Neuronal stem cell (in vitro differentiated cells): ENCODE measurements around the gene C1GALT1C1.
"Not testable (repeated sequence)": the region's sequence is repeated elsewhere in the genome, so short reads cannot be mapped to it uniquely, and the experiment has no call there.

ENCODE experiments used
- DNase-seq: peaks from one replicate; pipeline ENCODE4 v3.0.0-alpha.2; 2013; ENCODE audit warnings: low spot score
- H2AFZ ChIP-seq: one replicate; pipeline ENCODE4 v1.6.1; 2013; ENCODE audit warnings: mild to moderate bottlenecking, low read length, inconsistent platforms
- H2AK5ac ChIP-seq: 2 replicates; pipeline ENCODE4 v1.6.1; 2013; ENCODE audit warnings: low read depth, mild to moderate bottlenecking, inconsistent platforms, low read length, moderate library complexity, mixed read lengths
- H2BK120ac ChIP-seq: 2 replicates; pipeline ENCODE4 v1.6.1; 2013; ENCODE audit warnings: low read depth, mild to moderate bottlenecking, inconsistent platforms, low read length, moderate library complexity, mixed read lengths
- H2BK12ac ChIP-seq: one replicate; pipeline ENCODE4 v1.6.1; 2013; ENCODE audit warnings: low read length, inconsistent platforms
- H2BK15ac ChIP-seq: 2 replicates; pipeline ENCODE4 v1.6.1; 2013; ENCODE audit warnings: mild to moderate bottlenecking, low read length, inconsistent platforms, mixed read lengths
- H2BK5ac ChIP-seq: one replicate; pipeline ENCODE4 v1.6.1; 2013; ENCODE audit warnings: inconsistent platforms, mild to moderate bottlenecking, low read length, moderate library complexity
- H3K14ac ChIP-seq: one replicate; pipeline ENCODE4 v1.6.1; 2013; ENCODE audit warnings: low read length, inconsistent platforms
- H3K18ac ChIP-seq: 2 replicates; pipeline ENCODE4 v1.6.1; 2013; ENCODE audit warnings: low read length, inconsistent platforms
- H3K23ac ChIP-seq: 2 replicates; pipeline ENCODE4 v1.6.1; 2013; ENCODE audit warnings: low read depth, mild to moderate bottlenecking, mixed read lengths, low read length, inconsistent platforms; ENCODE audit not compliant: poor library complexity
- H3K27ac ChIP-seq: replicated peaks from 3 replicates; pipeline ENCODE4 v1.5.1; 2013; ENCODE audit warnings: low read length, inconsistent platforms
- H3K27me3 ChIP-seq, 3 experiments: 2 replicates each; pipeline ENCODE4 v1.6.1; 2013; ENCODE audit warnings: low read length in 3 of 3, mild to moderate bottlenecking in 2 of 3, inconsistent platforms in 1 of 3, low read depth in 1 of 3, mixed read lengths in 1 of 3, moderate library complexity in 1 of 3; ENCODE audit not compliant: control insufficient read depth in 3 of 3, insufficient read depth in 3 of 3
- H3K36me3 ChIP-seq, 2 donors: replicated peaks in 1 of 2; 2 replicates each; pipeline ENCODE4 v1.6.1; 2013; ENCODE audit warnings: low read length in 2 of 2; ENCODE audit not compliant: control insufficient read depth in 2 of 2, insufficient read depth in 2 of 2
- H3K4ac ChIP-seq: 2 replicates; pipeline ENCODE4 v1.6.1; 2013; ENCODE audit warnings: inconsistent platforms, mild to moderate bottlenecking, low read length, moderate library complexity
- H3K4me1 ChIP-seq, 2 donors: 1 replicate in 1 of 2; 2 replicates in 1 of 2; pipeline ENCODE4 v1.6.1; 2013; ENCODE audit warnings: low read length in 2 of 2, low read depth in 1 of 2; ENCODE audit not compliant: control insufficient read depth in 2 of 2, insufficient read depth in 1 of 2
- H3K4me2 ChIP-seq: one replicate; pipeline ENCODE4 v1.6.1; 2013; ENCODE audit warnings: mild to moderate bottlenecking, low read length, inconsistent platforms; ENCODE audit not compliant: insufficient read depth, poor library complexity, severe bottlenecking
- H3K4me3 ChIP-seq, 2 donors: 2 replicates each; pipeline ENCODE4 v1.5.1; 2013; ENCODE audit warnings: low read length in 2 of 2, mild to moderate bottlenecking in 2 of 2, inconsistent platforms in 1 of 2, moderate library complexity in 1 of 2
- H3K79me1 ChIP-seq: one replicate; pipeline ENCODE4 v1.6.1; 2013; ENCODE audit warnings: low read depth, mild to moderate bottlenecking, inconsistent platforms, low read length, moderate library complexity
- H3K9ac ChIP-seq: one replicate; pipeline ENCODE4 v1.6.1; 2013; ENCODE audit warnings: mild to moderate bottlenecking, low read depth, low read length, inconsistent platforms; ENCODE audit not compliant: poor library complexity
- H3K9me3 ChIP-seq, 2 donors: replicated peaks in 1 of 2; 2 replicates each; pipeline versions ENCODE3 to v1.6.1; 2013; ENCODE audit warnings: low read length in 2 of 2, mild to moderate bottlenecking in 2 of 2, inconsistent platforms in 1 of 2, low read depth in 1 of 2, mixed read lengths in 1 of 2, moderate library complexity in 1 of 2; ENCODE audit not compliant: control insufficient read depth in 2 of 2, insufficient read depth in 1 of 2
- H4K8ac ChIP-seq: one replicate; pipeline ENCODE4 v1.6.1; 2013; ENCODE audit warnings: low read depth, mild to moderate bottlenecking, inconsistent platforms, low read length, moderate library complexity
- H4K91ac ChIP-seq: one replicate; pipeline ENCODE4 v1.6.1; 2013; ENCODE audit warnings: low read length, low read depth, mild to moderate bottlenecking, inconsistent platforms; ENCODE audit not compliant: poor library complexity
- WGBS, 2 donors: extraction: QIAGEN DNeasy Blood & Tissue Kit; methylation state at CpG; one replicate each; pipeline ENCODE4 v1.1.7; 2013; ENCODE audit warnings: missing lambda C conversion rate in 2 of 2, mixed read lengths in 1 of 2; ENCODE audit not compliant: insufficient read length in 2 of 2, insufficient replicate concordance in 1 of 2; ENCODE audit errors: extremely low coverage in 2 of 2; 5-methylcytosine and 5-hydroxymethylcytosine counted together

C1GALT1C1 gene

GRCh38 chrX:120652256-120652655, 22.4 kb upstream of the C1GALT1C1 start:
- H3K14ac ChIP-seq, H3K9me3 ChIP-seq, H2BK120ac ChIP-seq, DNase-seq, H2BK12ac ChIP-seq, H3K36me3 ChIP-seq, H4K8ac ChIP-seq, H3K18ac ChIP-seq, H4K91ac ChIP-seq, H3K23ac ChIP-seq, H2AK5ac ChIP-seq, H3K9ac ChIP-seq, H3K4me3 ChIP-seq, H3K79me1 ChIP-seq, H2BK15ac ChIP-seq, H2AFZ ChIP-seq, H3K27ac ChIP-seq, H3K27me3 ChIP-seq, H3K4ac ChIP-seq, H3K4me1 ChIP-seq, H3K4me2 ChIP-seq, H2BK5ac ChIP-seq: not testable (repeated sequence)
- no CpG with 5 or more reads among the region's 1 CpG for WGBS, 2 donors

GRCh38 chrX:120647127-120647526, 17.3 kb upstream of the C1GALT1C1 start:
- Histone ChIP-seq H3K79me1 (no peaks in the 10 kb centered on the region), H2AFZ (no peak overlapping the region), H2BK12ac (no peak overlapping the region), H4K91ac (no peak overlapping the region), H3K27ac (no peak overlapping the region), H3K23ac (no peak overlapping the region), H3K4ac (no peak overlapping the region), H3K4me2 (no peak overlapping the region), H2BK120ac (no peak overlapping the region), H3K9me3 (no peaks in the 10 kb centered on the region), H3K14ac (no peak overlapping the region), H3K4me1 (no peaks in the 10 kb centered on the region), H3K27me3 (no peaks in the 10 kb centered on the region), H2BK15ac (no peak overlapping the region), H2AK5ac (no peak overlapping the region), H3K4me3 (no peak overlapping the region), H4K8ac (no peak overlapping the region), H2BK5ac (no peak overlapping the region), H3K18ac (no peak overlapping the region), H3K36me3 (no peaks in the 10 kb centered on the region), H3K9ac (no peak overlapping the region)
- no peak for DNase-seq
- WGBS, 2 donors, result no CpG with 5 or more reads among the region's 4 CpGs

DNA sequence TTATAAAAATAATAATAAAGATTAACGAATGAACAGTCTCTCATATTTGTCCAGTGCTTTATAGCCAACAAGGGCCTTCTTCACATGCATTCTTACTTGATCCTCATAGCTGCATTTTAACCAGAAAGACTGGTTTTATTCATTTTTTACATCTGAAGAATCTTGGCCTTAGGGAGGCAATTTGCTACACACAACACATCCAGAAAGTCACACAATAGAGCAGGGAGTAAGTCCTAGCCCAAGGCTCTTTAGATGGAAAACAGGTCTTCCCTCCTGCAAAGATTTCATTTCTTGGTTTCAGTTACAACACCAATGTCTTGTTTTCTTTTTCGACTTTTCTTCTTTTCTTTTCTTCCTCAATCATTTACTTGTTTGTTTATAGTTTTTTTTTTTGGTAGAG, 13.0 kb upstream of the C1GALT1C1 start:
- Histone ChIP-seq H3K27me3 (no peaks in the 10 kb centered on the region), H2AFZ (no peak overlapping the region), H3K9me3 (no peaks in the 10 kb centered on the region), H3K9ac (no peak overlapping the region), H3K79me1 (no peaks in the 10 kb centered on the region), H2BK120ac (no peak overlapping the region), H4K91ac (no peak overlapping the region), H2AK5ac (no peak overlapping the region), H3K14ac (no peak overlapping the region), H3K4me3 (no peak overlapping the region), H3K4me2 (no peak overlapping the region), H3K27ac (no peak overlapping the region), H2BK15ac (no peak overlapping the region), H4K8ac (no peak overlapping the region), H3K4me1 (no peaks in the 10 kb centered on the region), H2BK5ac (no peak overlapping the region), H3K18ac (no peak overlapping the region), H3K4ac (no peak overlapping the region), H2BK12ac (no peak overlapping the region), H3K23ac (no peak overlapping the region), H3K36me3 (no peaks in the 10 kb centered on the region)
- no CpG with 5 or more reads among the region's 2 CpGs for WGBS, 2 donors
- no peak for DNase-seq

GRCh38 chrX:120638619-120639018, 8.8 kb upstream of the C1GALT1C1 start:
- H3K79me1 ChIP-seq, result no peaks in the 10 kb centered on the region
- H3K4me2 ChIP-seq, result no peak overlapping the region
- no peaks in the 10 kb centered on the region for H3K4me1 ChIP-seq
- H2BK5ac ChIP-seq, result no peak overlapping the region
- DNase-seq, result no peak
- no peak overlapping the region for H3K27ac ChIP-seq
- no peak overlapping the region for H4K8ac ChIP-seq
- H4K91ac ChIP-seq, result no peak overlapping the region
- H3K14ac ChIP-seq, result no peak overlapping the region
- H3K9ac ChIP-seq, result no peak overlapping the region
- no peak overlapping the region for H2AFZ ChIP-seq
- H3K4me3 ChIP-seq, result no peak overlapping the region
- H2AK5ac ChIP-seq, result no peak overlapping the region
- H3K18ac ChIP-seq, result no peak overlapping the region
- no peak overlapping the region for H3K23ac ChIP-seq
- no peaks in the 10 kb centered on the region for H3K27me3 ChIP-seq
- no peak overlapping the region for H2BK12ac ChIP-seq
- H3K9me3 ChIP-seq, result no peaks in the 10 kb centered on the region
- no peak overlapping the region for H3K4ac ChIP-seq
- H2BK15ac ChIP-seq, result no peak overlapping the region
- no peaks in the 10 kb centered on the region for H3K36me3 ChIP-seq
- WGBS, 2 donors, result no CpG with 5 or more reads among the region's 4 CpGs
- H2BK120ac ChIP-seq, result no peak overlapping the region
